Gastrocnemius medialis (tissue), 4 donors: ENCODE measurements around the gene SKA2. TPM values are rescaled to one million over a fixed set of nuclear protein-coding genes. Genes with fewer than 3 reads are reported as not detected.

Experiments
- ATAC-seq, 2 donors: fragments of 150-250 bp; one replicate each; pipeline ENCODE4 v1.9.1; 2016
- DNase-seq, 2 donors: peaks; one replicate each; pipeline ENCODE4 v3.0.0-alpha.2; 2019
- H3K27ac ChIP-seq, 4 donors: fragments of 200-600 bp; sonication (generic); 1 replicate in 1 of 4; 2 replicates in 3 of 4; pipeline ENCODE4 v1.5.1; 2016 to 2018; ENCODE audit warnings: mild to moderate bottlenecking in 2 of 4, moderate library complexity in 1 of 4
- H3K27me3 ChIP-seq, 3 donors: fragments of 200-600 bp; sonication (generic) in 2 of 3; 1 replicate in 1 of 3; 2 replicates in 2 of 3; pipeline versions ENCODE4 v1.5.1 to v1.6.0; 2016 to 2019; ENCODE audit warnings: mild to moderate bottlenecking in 1 of 3, moderate library complexity in 1 of 3
- H3K36me3 ChIP-seq, 2 donors: fragments of 200-600 bp; sonication (generic) in 1 of 2; one replicate each; pipeline ENCODE4 v1.5.1; 2017 to 2018
- H3K4me1 ChIP-seq, 2 donors: fragments of 200-600 bp; sonication (generic) in 1 of 2; one replicate each; pipeline ENCODE4 v1.5.1; 2016 to 2017; ENCODE audit warnings: mild to moderate bottlenecking in 2 of 2
- H3K4me3 ChIP-seq, 4 donors: fragments of 200-600 bp; sonication (generic) in 3 of 4; 1 replicate in 1 of 4; 2 replicates in 3 of 4; pipeline ENCODE4 v1.5.1; 2016 to 2019; ENCODE audit warnings: mild to moderate bottlenecking in 2 of 4
- H3K9me3 ChIP-seq, 3 donors: fragments of 200-600 bp; sonication (generic) in 2 of 3; 1 replicate in 1 of 3; 2 replicates in 2 of 3; pipeline ENCODE4 v1.5.1; 2016 to 2019
- CTCF ChIP-seq, 5 experiments: fragments of 450-650 bp in 3 of 5; fragments of 200-600 bp in 2 of 5; sonication (generic) in 2 of 5; IDR thresholded peaks in 4 of 5; conservative IDR thresholded peaks in 1 of 5; 1 replicate in 4 of 5; 2 replicates in 1 of 5; pipeline ENCODE4 v1.5.1; 2016 to 2019; ENCODE audit warnings: antibody characterized with exemption in 5 of 5, mild to moderate bottlenecking in 3 of 5, moderate library complexity in 3 of 5
- POLR2A ChIP-seq, 2 donors: fragments of 450-650 bp; IDR thresholded peaks; one replicate each; pipeline ENCODE4 v1.6.1; 2017; ENCODE audit warnings: antibody characterized with exemption in 2 of 2, mild to moderate bottlenecking in 2 of 2, moderate library complexity in 2 of 2
- in situ Hi-C, 4 donors: fragments of 200-750 bp; cut with MboI; loops; one replicate each; pipeline versions ENCODE4 v1.15.0 to v1.8.0; 2017; ENCODE audit warnings: low sequenced_read_pairs in 4 of 4
- intact Hi-C: fragments of 100-400 bp; cut with DNase I; formaldehyde crosslinking; loops from one replicate; pipeline ENCODE4 v1.15.1; 2023; ENCODE audit warnings: low total_unique reads
- total RNA-seq, 4 donors: library from RNA; depleted of rRNA; stranded (reverse); fragments of >200 nt; gene quantifications; one replicate each; pipeline versions ENCODE4 v1.1.0 to v1.2.3, GENCODE V29; 2016

Gene SKA2
- total RNA-seq, 4 donors from 2014 or later = 4.1 to 17.8 (median 8.7) TPM

GRCh38 chr17:59151006-59151405, 4.0 kb downstream of the SKA2 start:
- no peak for ATAC-seq
- intact Hi-C loops = no loop called here

GRCh38 chr17:59149841-59150511, 5.0 kb downstream of the SKA2 start:
- peaks cover 0 to 6% of the 10 kb centered on the region in 2 donors for H3K4me1 ChIP-seq
- no peaks in the 10 kb centered on the region for H3K9me3 ChIP-seq
- H3K4me3 ChIP-seq = no peak overlapping the region
- H3K27ac ChIP-seq = no peak overlapping the region
- intact Hi-C loops (no loop called here), in situ Hi-C loops (no loop called here)
- H3K27me3 ChIP-seq = no peaks in the 10 kb centered on the region
- ATAC-seq (no peak), DNase-seq (no peak)
- no peak for TF ChIP-seq CTCF (IDR thresholded peaks at IDR 0.05 in 4 of 5, conservative IDR thresholded peaks at IDR 0.05 in 1 of 5)
- no peak for TF ChIP-seq POLR2A (IDR thresholded peaks at IDR 0.05)
- H3K36me3 ChIP-seq = no peaks in the 10 kb centered on the region

More at GRCh38 chr17:59151006-59151405, 4.0 kb downstream of the SKA2 start:
- in situ Hi-C loops = no loop called here
- Histone ChIP-seq H3K27ac (no peak overlapping the region), H3K4me3 (no peak overlapping the region), H3K9me3 (no peaks in the 10 kb centered on the region), H3K27me3 (no peaks in the 10 kb centered on the region), H3K36me3 (no peaks in the 10 kb centered on the region), H3K4me1 (peaks cover 7 to 10% of the 10 kb centered on the region in 2 donors)
- TF ChIP-seq POLR2A (IDR thresholded peaks at IDR 0.05) (no peak), CTCF (IDR thresholded peaks at IDR 0.05 in 4 of 5, conservative IDR thresholded peaks at IDR 0.05 in 1 of 5) (no peak)
- no peak for DNase-seq

GRCh38 chr17:59149051-59149450, 5.9 kb downstream of the SKA2 start:
- in situ Hi-C loops (no loop called here), intact Hi-C loops (no loop called here)
- no peaks in the 10 kb centered on the region for H3K27me3 ChIP-seq
- TF ChIP-seq CTCF (IDR thresholded peaks at IDR 0.05 in 4 of 5, conservative IDR thresholded peaks at IDR 0.05 in 1 of 5) (no peak), POLR2A (IDR thresholded peaks at IDR 0.05) (no peak)
- H3K4me1 ChIP-seq = peaks cover 0 to 4% of the 10 kb centered on the region in 2 donors
- H3K36me3 ChIP-seq = no peaks in the 10 kb centered on the region
- H3K4me3 ChIP-seq = no peak overlapping the region
- no peak for ATAC-seq
- H3K9me3 ChIP-seq = no peaks in the 10 kb centered on the region
- H3K27ac ChIP-seq = no peak overlapping the region
- DNase-seq = no peak

GRCh38 chr17:59145571-59146096, 9.4 kb downstream of the SKA2 start:
- in situ Hi-C loops = no loop called here
- Histone ChIP-seq H3K9me3 (no peaks in the 10 kb centered on the region), H3K36me3 (no peaks in the 10 kb centered on the region), H3K4me3 (no peak overlapping the region), H3K27me3 (no peaks in the 10 kb centered on the region), H3K27ac (no peak overlapping the region), H3K4me1 (no peaks in the 10 kb centered on the region)
- ATAC-seq (no peak), DNase-seq (no peak)
- no peak for TF ChIP-seq CTCF (IDR thresholded peaks at IDR 0.05 in 4 of 5, conservative IDR thresholded peaks at IDR 0.05 in 1 of 5)
- intact Hi-C loops = no loop called here
